DMS53 (cell line): ENCODE measurements around the gene LRCH1.

Experiments
- DNase-seq: peaks from one replicate; lab custom pipeline; 2025; lab: John Stamatoyannopoulos, UW

The LRCH1 gene

GRCh38 chr13:46535002-46535401 lies 18.0 kb upstream of the LRCH1 start:
- DNase-seq = no peak

GRCh38 chr13:46535825-46536224 lies 17.1 kb upstream of the LRCH1 start:
- no peak for DNase-seq

- no peak for DNase-seq
Measured at GRCh38 chr13:46536341-46536740, 16.6 kb upstream of the LRCH1 start.

GRCh38 chr13:46539231-46539630 lies 13.7 kb upstream of the LRCH1 start:
- DNase-seq = no peak

- no peak for DNase-seq
Measured at GRCh38 chr13:46541210-46541609, 11.8 kb upstream of the LRCH1 start.

GRCh38 chr13:46542833-46543232 lies 10.1 kb upstream of the LRCH1 start:
- no peak for DNase-seq

- no peak for DNase-seq
Measured at GRCh38 chr13:46543287-46543686, 9.7 kb upstream of the LRCH1 start.

GRCh38 chr13:46544208-46544607 lies 8.8 kb upstream of the LRCH1 start:
- no peak for DNase-seq

GRCh38 chr13:46544811-46545210 lies 8.2 kb upstream of the LRCH1 start:
- DNase-seq = no peak

GRCh38 chr13:46546084-46546768 lies 6.7 kb upstream of the LRCH1 start:
- no peak for DNase-seq

GRCh38 chr13:46550822-46551221 lies 2.1 kb upstream of the LRCH1 start:
- no peak for DNase-seq

GRCh38 chr13:46551410-46552302 lies 1.3 kb upstream of the LRCH1 start:
- DNase-seq = peak; percentile 90

GRCh38 chr13:46552303-46552682 lies 677 bp upstream of the LRCH1 start:
- peak; percentile 48 for DNase-seq

GRCh38 chr13:46553521-46553885 lies 533 bp downstream of the LRCH1 start:
- no peak for DNase-seq

GRCh38 chr13:46553886-46554858 lies 1.2 kb downstream of the LRCH1 start:
- DNase-seq = peak; percentile 78

GRCh38 chr13:46554951-46555350 lies 2.0 kb downstream of the LRCH1 start:
- no peak for DNase-seq

GRCh38 chr13:46555722-46556417 lies 2.9 kb downstream of the LRCH1 start:
- no peak for DNase-seq

GRCh38 chr13:46556418-46556779 lies 3.4 kb downstream of the LRCH1 start:
- no peak for DNase-seq

- no peak for DNase-seq
Measured at GRCh38 chr13:46559272-46559805, 6.4 kb downstream of the LRCH1 start.

GRCh38 chr13:46560778-46561177 lies 7.8 kb downstream of the LRCH1 start:
- DNase-seq = no peak

GRCh38 chr13:46561286-46561685 lies 8.3 kb downstream of the LRCH1 start:
- DNase-seq = no peak
